Kidney tubule cell (primary cell): ENCODE results near the gene GRM8.

Experiments used
- DNase-seq: peaks from one replicate; pipeline ENCODE4 v3.0.0-alpha.2; 2018; ENCODE audit warnings: low spot score

GRM8 gene

GRCh38 chr7:127146746-127147536 lies 105.8 kb downstream of the GRM8 start:
- DNase-seq: no peak

GRCh38 chr7:127137146-127137545 lies 115.6 kb downstream of the GRM8 start:
- DNase-seq: no peak

- DNase-seq: no peak
Measured at GRCh38 chr7:127135871-127136485, 116.8 kb downstream of the GRM8 start.

GRCh38 chr7:127123220-127123619 lies 129.5 kb downstream of the GRM8 start:
- DNase-seq: no peak

GRCh38 chr7:127119517-127119916 lies 133.2 kb downstream of the GRM8 start:
- DNase-seq: no peak

GRCh38 chr7:127114742-127115265 lies 137.9 kb downstream of the GRM8 start:
- DNase-seq: peak; percentile 24

GRCh38 chr7:127107601-127108007 lies 145.1 kb downstream of the GRM8 start:
- DNase-seq: peak; percentile 76

- no peak for DNase-seq
Measured at GRCh38 chr7:127093340-127093739, 159.4 kb downstream of the GRM8 start.

GRCh38 chr7:127091620-127092019 lies 161.1 kb downstream of the GRM8 start:
- DNase-seq: no peak

- no peak for DNase-seq
Measured at GRCh38 chr7:127089146-127089545, 163.6 kb downstream of the GRM8 start.

- no peak for DNase-seq
Measured at GRCh38 chr7:127081539-127081938, 171.2 kb downstream of the GRM8 start.

GRCh38 chr7:127080576-127080975 lies 172.2 kb downstream of the GRM8 start:
- DNase-seq: no peak

GRCh38 chr7:127066974-127067373 lies 185.8 kb downstream of the GRM8 start:
- peak; percentile 23 for DNase-seq

- DNase-seq: no peak
Measured at GRCh38 chr7:127059475-127059874, 193.3 kb downstream of the GRM8 start.

GRCh38 chr7:127057918-127058317 lies 194.8 kb downstream of the GRM8 start:
- DNase-seq: no peak

GRCh38 chr7:127056202-127056601 lies 196.5 kb downstream of the GRM8 start:
- DNase-seq: peak; percentile 8

- peak; percentile 52 for DNase-seq
Measured at GRCh38 chr7:127047521-127047920, 205.2 kb downstream of the GRM8 start.

- DNase-seq: no peak
Measured at GRCh38 chr7:127041689-127042452, 210.9 kb downstream of the GRM8 start.

- DNase-seq: no peak
Measured at GRCh38 chr7:127040042-127040441, 212.7 kb downstream of the GRM8 start.

GRCh38 chr7:127039541-127039940 lies 213.2 kb downstream of the GRM8 start:
- DNase-seq: no peak

- peak; percentile 87 for DNase-seq
Measured at GRCh38 chr7:127035203-127035849, 217.4 kb downstream of the GRM8 start.

GRCh38 chr7:127034186-127034806 lies 218.4 kb downstream of the GRM8 start:
- no peak for DNase-seq
